Measurements from ENCODE around the gene PACSIN1.

Gene PACSIN1

GRCh38 chr6:34565722-34566137 is 99.9 kb downstream of the PACSIN1 start:
- no peak for DNase-seq (ENCODE audit: low read depth, low spot score)
- H3K27me3 ChIP-seq (ENCODE audit: insufficient read depth, insufficient read length) = no peaks in the 10 kb centered on the region
- no peak overlapping the region for H3K9ac ChIP-seq (ENCODE audit: insufficient read length, low read depth)
- no peak for TF ChIP-seq YY1 (IDR thresholded peaks at IDR 0.05; ENCODE audit: insufficient read depth, insufficient read length)
- no peak for TF ChIP-seq SUZ12 (IDR thresholded peaks at IDR 0.05; ENCODE audit: extremely low read depth, insufficient read depth, insufficient read length)
- no peak for TF ChIP-seq ZNF274 (IDR thresholded peaks at IDR 0.05; ENCODE audit: low read depth, low read length)
- no peaks in the 10 kb centered on the region for H3K9me3 ChIP-seq (ENCODE audit: insufficient read depth, low read length)
- H3K4me3 ChIP-seq (ENCODE audit: insufficient read length, low read depth) = no peak overlapping the region
- no peaks in the 10 kb centered on the region for H3K36me3 ChIP-seq (ENCODE audit: insufficient read depth, insufficient read length, low read length)
- peaks cover 10% of the 10 kb centered on the region for H3K4me1 ChIP-seq (ENCODE audit: insufficient read depth, insufficient read length)

GRCh38 chr6:34566830-34567546 is 101.1 kb downstream of the PACSIN1 start:
- DNase-seq (ENCODE audit: low read depth, low spot score) = no peak
- H3K27me3 ChIP-seq (ENCODE audit: insufficient read depth, insufficient read length) = no peaks in the 10 kb centered on the region
- H3K9ac ChIP-seq (ENCODE audit: insufficient read length, low read depth) = no peak overlapping the region
- no peaks in the 10 kb centered on the region for H3K36me3 ChIP-seq (ENCODE audit: insufficient read depth, insufficient read length, low read length)
- peaks cover 13% of the 10 kb centered on the region for H3K4me1 ChIP-seq (ENCODE audit: insufficient read depth, insufficient read length)
- H3K4me3 ChIP-seq (ENCODE audit: insufficient read length, low read depth) = no peak overlapping the region
- TF ChIP-seq ZNF274 (IDR thresholded peaks at IDR 0.05; ENCODE audit: low read depth, low read length) = no peak
- no peak for TF ChIP-seq SUZ12 (IDR thresholded peaks at IDR 0.05; ENCODE audit: extremely low read depth, insufficient read depth, insufficient read length)
- no peak for TF ChIP-seq YY1 (IDR thresholded peaks at IDR 0.05; ENCODE audit: insufficient read depth, insufficient read length)
- H3K9me3 ChIP-seq (ENCODE audit: insufficient read depth, low read length) = no peaks in the 10 kb centered on the region

GRCh38 chr6:34568341-34569201 is 102.7 kb downstream of the PACSIN1 start:
- Histone ChIP-seq H3K9me3 (ENCODE audit: insufficient read depth, low read length) (no peaks in the 10 kb centered on the region), H3K9ac (ENCODE audit: insufficient read length, low read depth) (no peak overlapping the region), H3K4me3 (ENCODE audit: insufficient read length, low read depth) (no peak overlapping the region), H3K36me3 (ENCODE audit: insufficient read depth, insufficient read length, low read length) (no peaks in the 10 kb centered on the region), H3K4me1 (ENCODE audit: insufficient read depth, insufficient read length) (peaks cover 11% of the 10 kb centered on the region), H3K27me3 (ENCODE audit: insufficient read depth, insufficient read length) (no peaks in the 10 kb centered on the region)
- DNase-seq (ENCODE audit: low read depth, low spot score) = no peak
- TF ChIP-seq YY1 (IDR thresholded peaks at IDR 0.05; ENCODE audit: insufficient read depth, insufficient read length) (no peak), ZNF274 (IDR thresholded peaks at IDR 0.05; ENCODE audit: low read depth, low read length) (no peak), SUZ12 (IDR thresholded peaks at IDR 0.05; ENCODE audit: extremely low read depth, insufficient read depth, insufficient read length) (no peak)

GRCh38 chr6:34569361-34569973 is 103.6 kb downstream of the PACSIN1 start:
- no peaks in the 10 kb centered on the region for H3K36me3 ChIP-seq (ENCODE audit: insufficient read depth, insufficient read length, low read length)
- no peak overlapping the region for H3K4me3 ChIP-seq (ENCODE audit: insufficient read length, low read depth)
- TF ChIP-seq SUZ12 (IDR thresholded peaks at IDR 0.05; ENCODE audit: extremely low read depth, insufficient read depth, insufficient read length) (no peak), ZNF274 (IDR thresholded peaks at IDR 0.05; ENCODE audit: low read depth, low read length) (no peak), YY1 (IDR thresholded peaks at IDR 0.05; ENCODE audit: insufficient read depth, insufficient read length) (no peak)
- H3K4me1 ChIP-seq (ENCODE audit: insufficient read depth, insufficient read length) = peaks cover 11% of the 10 kb centered on the region
- no peak for DNase-seq (ENCODE audit: low read depth, low spot score)
- H3K9me3 ChIP-seq (ENCODE audit: insufficient read depth, low read length) = no peaks in the 10 kb centered on the region
- no peaks in the 10 kb centered on the region for H3K27me3 ChIP-seq (ENCODE audit: insufficient read depth, insufficient read length)
- H3K9ac ChIP-seq (ENCODE audit: insufficient read length, low read depth) = no peak overlapping the region

- Histone ChIP-seq H3K4me1 (ENCODE audit: insufficient read depth, insufficient read length) (peaks cover 11% of the 10 kb centered on the region), H3K27me3 (ENCODE audit: insufficient read depth, insufficient read length) (no peaks in the 10 kb centered on the region), H3K4me3 (ENCODE audit: insufficient read length, low read depth) (no peak overlapping the region), H3K9ac (ENCODE audit: insufficient read length, low read depth) (no peak overlapping the region), H3K36me3 (ENCODE audit: insufficient read depth, insufficient read length, low read length) (no peaks in the 10 kb centered on the region), H3K9me3 (ENCODE audit: insufficient read depth, low read length) (no peaks in the 10 kb centered on the region)
- TF ChIP-seq YY1 (IDR thresholded peaks at IDR 0.05; ENCODE audit: insufficient read depth, insufficient read length) (no peak), ZNF274 (IDR thresholded peaks at IDR 0.05; ENCODE audit: low read depth, low read length) (no peak), SUZ12 (IDR thresholded peaks at IDR 0.05; ENCODE audit: extremely low read depth, insufficient read depth, insufficient read length) (no peak)
- DNase-seq (ENCODE audit: low read depth, low spot score) = no peak
Measured at GRCh38 chr6:34570066-34570833, 104.4 kb downstream of the PACSIN1 start.

- peaks cover 11% of the 10 kb centered on the region for H3K4me1 ChIP-seq (ENCODE audit: insufficient read depth, insufficient read length)
- no peaks in the 10 kb centered on the region for H3K27me3 ChIP-seq (ENCODE audit: insufficient read depth, insufficient read length)
- H3K4me3 ChIP-seq (ENCODE audit: insufficient read length, low read depth) = no peak overlapping the region
- no peak for DNase-seq (ENCODE audit: low read depth, low spot score)
- no peaks in the 10 kb centered on the region for H3K36me3 ChIP-seq (ENCODE audit: insufficient read depth, insufficient read length, low read length)
- no peak overlapping the region for H3K9ac ChIP-seq (ENCODE audit: insufficient read length, low read depth)
- no peaks in the 10 kb centered on the region for H3K9me3 ChIP-seq (ENCODE audit: insufficient read depth, low read length)
- TF ChIP-seq ZNF274 (IDR thresholded peaks at IDR 0.05; ENCODE audit: low read depth, low read length) (no peak), SUZ12 (IDR thresholded peaks at IDR 0.05; ENCODE audit: extremely low read depth, insufficient read depth, insufficient read length) (no peak), YY1 (IDR thresholded peaks at IDR 0.05; ENCODE audit: insufficient read depth, insufficient read length) (no peak)
Measured at GRCh38 chr6:34571388-34571787, 105.5 kb downstream of the PACSIN1 start.
